ENCODE data around the gene PKHD1.

Gene PKHD1

DNA sequence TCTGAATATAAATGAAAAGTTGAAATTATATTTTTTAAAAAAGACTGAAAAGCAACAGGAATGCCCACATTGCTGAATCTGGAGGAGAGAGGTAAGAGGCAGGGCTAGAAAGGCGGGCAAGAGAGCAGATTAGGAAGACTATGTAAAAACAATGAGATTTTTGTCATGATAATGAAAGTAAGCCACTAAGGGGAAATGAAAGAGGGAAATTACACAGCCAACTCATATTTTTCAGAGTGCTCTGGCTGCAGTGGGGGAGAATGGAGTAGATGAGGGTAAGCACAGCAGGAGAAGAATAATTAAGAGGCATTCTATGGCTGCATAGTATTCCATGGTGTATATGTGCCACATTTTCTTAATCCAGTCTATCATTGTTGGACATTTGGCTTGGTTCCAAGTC, 281.9 kb downstream of the PKHD1 start:
- no peak for TF ChIP-seq TAF1 (IDR thresholded peaks at IDR 0.05; ENCODE audit: borderline replicate concordance, insufficient read depth, low read length)
- TF ChIP-seq, protein P1, sequence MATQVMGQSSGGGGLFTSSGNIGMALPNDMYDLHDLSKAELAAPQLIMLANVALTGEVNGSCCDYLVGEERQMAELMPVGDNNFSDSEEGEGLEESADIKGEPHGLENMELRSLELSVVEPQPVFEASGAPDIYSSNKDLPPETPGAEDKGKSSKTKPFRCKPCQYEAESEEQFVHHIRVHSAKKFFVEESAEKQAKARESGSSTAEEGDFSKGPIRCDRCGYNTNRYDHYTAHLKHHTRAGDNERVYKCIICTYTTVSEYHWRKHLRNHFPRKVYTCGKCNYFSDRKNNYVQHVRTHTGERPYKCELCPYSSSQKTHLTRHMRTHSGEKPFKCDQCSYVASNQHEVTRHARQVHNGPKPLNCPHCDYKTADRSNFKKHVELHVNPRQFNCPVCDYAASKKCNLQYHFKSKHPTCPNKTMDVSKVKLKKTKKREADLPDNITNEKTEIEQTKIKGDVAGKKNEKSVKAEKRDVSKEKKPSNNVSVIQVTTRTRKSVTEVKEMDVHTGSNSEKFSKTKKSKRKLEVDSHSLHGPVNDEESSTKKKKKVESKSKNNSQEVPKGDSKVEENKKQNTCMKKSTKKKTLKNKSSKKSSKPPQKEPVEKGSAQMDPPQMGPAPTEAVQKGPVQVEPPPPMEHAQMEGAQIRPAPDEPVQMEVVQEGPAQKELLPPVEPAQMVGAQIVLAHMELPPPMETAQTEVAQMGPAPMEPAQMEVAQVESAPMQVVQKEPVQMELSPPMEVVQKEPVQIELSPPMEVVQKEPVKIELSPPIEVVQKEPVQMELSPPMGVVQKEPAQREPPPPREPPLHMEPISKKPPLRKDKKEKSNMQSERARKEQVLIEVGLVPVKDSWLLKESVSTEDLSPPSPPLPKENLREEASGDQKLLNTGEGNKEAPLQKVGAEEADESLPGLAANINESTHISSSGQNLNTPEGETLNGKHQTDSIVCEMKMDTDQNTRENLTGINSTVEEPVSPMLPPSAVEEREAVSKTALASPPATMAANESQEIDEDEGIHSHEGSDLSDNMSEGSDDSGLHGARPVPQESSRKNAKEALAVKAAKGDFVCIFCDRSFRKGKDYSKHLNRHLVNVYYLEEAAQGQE (IDR thresholded peaks at IDR 0.05; ENCODE audit: insufficient read depth in 1 of 2, low read depth in 2 of 2, low read length in 2 of 2), result no peak
- no peak for TF ChIP-seq POLR2AphosphoS5 (IDR thresholded peaks at IDR 0.05; ENCODE audit: low read depth, low read length)
- no peak for TF ChIP-seq FOXP2 (optimal IDR thresholded peaks at IDR 0.05; ENCODE audit: borderline replicate concordance, extremely low read depth, extremely low read length, insufficient read depth)
- no peak for TF ChIP-seq SIN3A (IDR thresholded peaks at IDR 0.05; ENCODE audit: borderline replicate concordance, insufficient read depth, low read length)

DNA sequence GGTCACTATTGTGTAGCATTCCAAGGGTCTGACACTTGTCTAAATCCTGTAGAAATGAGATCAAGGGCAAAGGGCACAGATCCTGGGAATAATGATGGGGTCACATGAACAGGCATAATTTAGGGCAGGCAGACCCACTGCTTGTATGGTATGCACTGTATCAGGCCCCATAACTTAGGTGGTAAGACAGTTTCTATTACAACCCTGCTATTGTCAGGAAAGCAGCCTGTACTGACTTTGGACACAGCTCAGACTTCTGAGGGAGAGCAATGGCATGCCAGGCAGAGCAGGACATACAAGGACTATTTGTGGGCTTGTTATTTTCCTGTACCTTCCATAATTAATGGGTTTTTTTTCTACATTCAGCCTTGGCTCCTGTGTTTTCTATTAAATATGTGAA, 286.8 kb downstream of the PKHD1 start:
- TF ChIP-seq, protein P1 (IDR thresholded peaks at IDR 0.05; ENCODE audit: insufficient read depth in 1 of 2, low read depth in 2 of 2, low read length in 2 of 2), result no peak
- no peak for TF ChIP-seq FOXP2 (optimal IDR thresholded peaks at IDR 0.05; ENCODE audit: borderline replicate concordance, extremely low read depth, extremely low read length, insufficient read depth)
- TF ChIP-seq TAF1 (IDR thresholded peaks at IDR 0.05; ENCODE audit: borderline replicate concordance, insufficient read depth, low read length), result no peak
- no peak for TF ChIP-seq SIN3A (IDR thresholded peaks at IDR 0.05; ENCODE audit: borderline replicate concordance, insufficient read depth, low read length)
- no peak for TF ChIP-seq POLR2AphosphoS5 (IDR thresholded peaks at IDR 0.05; ENCODE audit: low read depth, low read length)

DNA sequence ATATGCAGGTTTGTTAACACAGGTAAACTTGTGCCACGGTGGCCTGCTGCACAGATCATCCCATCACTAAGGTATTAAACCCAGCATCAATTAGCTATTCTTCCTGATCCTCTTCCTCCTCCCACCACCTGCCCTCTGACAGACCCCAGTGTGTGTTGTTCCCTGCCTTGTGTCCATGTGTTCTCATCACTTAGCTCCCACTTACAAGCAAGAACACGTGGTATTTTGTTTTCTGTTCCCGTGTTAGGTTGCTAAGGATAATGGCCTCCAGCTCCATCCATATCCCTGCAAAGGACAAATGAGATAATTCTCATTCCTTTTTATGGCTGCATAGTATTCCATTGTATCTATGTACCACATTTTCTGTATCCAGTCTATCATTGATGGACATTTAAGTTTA, 294.0 kb downstream of the PKHD1 start:
- TF ChIP-seq, protein P1 (IDR thresholded peaks at IDR 0.05; ENCODE audit: insufficient read depth in 1 of 2, low read depth in 2 of 2, low read length in 2 of 2), result no peak
- no peak for TF ChIP-seq TAF1 (IDR thresholded peaks at IDR 0.05; ENCODE audit: borderline replicate concordance, insufficient read depth, low read length)
- TF ChIP-seq FOXP2 (optimal IDR thresholded peaks at IDR 0.05; ENCODE audit: borderline replicate concordance, extremely low read depth, extremely low read length, insufficient read depth), result no peak
- no peak for TF ChIP-seq POLR2AphosphoS5 (IDR thresholded peaks at IDR 0.05; ENCODE audit: low read depth, low read length)
- no peak for TF ChIP-seq SIN3A (IDR thresholded peaks at IDR 0.05; ENCODE audit: borderline replicate concordance, insufficient read depth, low read length)

DNA sequence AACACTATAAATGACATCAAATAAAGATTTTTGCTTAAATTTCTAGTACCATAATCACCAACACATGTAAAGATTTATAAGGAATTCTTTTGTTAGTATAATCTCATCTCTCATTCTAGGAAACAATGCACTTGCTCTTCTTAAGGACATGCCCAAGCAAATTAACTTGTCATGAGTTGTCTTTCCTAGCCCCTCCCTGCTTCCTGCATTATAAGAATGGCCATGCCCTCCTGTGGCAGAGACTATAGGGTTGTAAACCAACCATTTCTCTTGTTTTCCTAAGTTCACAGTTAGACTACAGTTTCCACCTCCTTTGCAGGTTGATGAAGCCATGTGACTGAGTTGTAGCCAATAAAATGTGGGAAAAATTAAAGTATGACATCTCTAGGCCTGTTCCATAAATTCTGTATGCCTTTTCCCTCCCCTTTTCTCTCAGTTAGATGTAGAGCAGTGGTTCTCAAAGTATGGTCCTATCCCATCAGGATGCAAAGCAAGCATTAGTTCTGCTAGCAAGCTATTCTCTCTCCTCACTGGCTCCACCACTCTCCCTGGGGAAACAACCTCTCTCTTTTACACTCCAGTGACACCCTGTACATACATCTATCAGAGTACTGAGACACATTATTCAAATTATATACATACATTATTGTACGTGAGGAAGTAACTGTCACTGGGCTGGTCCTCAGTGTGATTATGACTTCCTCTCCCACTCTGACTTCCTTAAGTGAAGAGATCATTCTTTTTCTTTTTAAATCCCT, 295.0 kb downstream of the PKHD1 start:
- TF ChIP-seq FOXP2 (optimal IDR thresholded peaks at IDR 0.05; ENCODE audit: borderline replicate concordance, extremely low read depth, extremely low read length, insufficient read depth) (no peak), TAF1 (IDR thresholded peaks at IDR 0.05; ENCODE audit: borderline replicate concordance, insufficient read depth, low read length) (no peak), SIN3A (IDR thresholded peaks at IDR 0.05; ENCODE audit: borderline replicate concordance, insufficient read depth, low read length) (no peak), POLR2AphosphoS5 (IDR thresholded peaks at IDR 0.05; ENCODE audit: low read depth, low read length) (no peak)
- TF ChIP-seq, protein P1 (IDR thresholded peaks at IDR 0.05; ENCODE audit: insufficient read depth in 1 of 2, low read depth in 2 of 2, low read length in 2 of 2), result no peak
